DND-41 (cell line): ENCODE results near the gene SEPTIN10.

ENCODE experiments used
- EZH2 ChIP-seq: IDR thresholded peaks from 3 replicates; pipeline ENCODE4 v1.6.1; 2012; ENCODE audit warnings: borderline replicate concordance, low read depth, mild to moderate bottlenecking, moderate library complexity, low read length, inconsistent platforms; ENCODE audit not compliant: severe bottlenecking
- TF ChIP-seq, protein P1 (sequence below): IDR thresholded peaks from 2 replicates; pipeline ENCODE4 v1.5.1; 2012; ENCODE audit warnings: borderline replicate concordance, low read length, moderate library complexity, mild to moderate bottlenecking; ENCODE audit not compliant: poor library complexity, severe bottlenecking; ENCODE audit errors: extremely low read depth

DNA sequence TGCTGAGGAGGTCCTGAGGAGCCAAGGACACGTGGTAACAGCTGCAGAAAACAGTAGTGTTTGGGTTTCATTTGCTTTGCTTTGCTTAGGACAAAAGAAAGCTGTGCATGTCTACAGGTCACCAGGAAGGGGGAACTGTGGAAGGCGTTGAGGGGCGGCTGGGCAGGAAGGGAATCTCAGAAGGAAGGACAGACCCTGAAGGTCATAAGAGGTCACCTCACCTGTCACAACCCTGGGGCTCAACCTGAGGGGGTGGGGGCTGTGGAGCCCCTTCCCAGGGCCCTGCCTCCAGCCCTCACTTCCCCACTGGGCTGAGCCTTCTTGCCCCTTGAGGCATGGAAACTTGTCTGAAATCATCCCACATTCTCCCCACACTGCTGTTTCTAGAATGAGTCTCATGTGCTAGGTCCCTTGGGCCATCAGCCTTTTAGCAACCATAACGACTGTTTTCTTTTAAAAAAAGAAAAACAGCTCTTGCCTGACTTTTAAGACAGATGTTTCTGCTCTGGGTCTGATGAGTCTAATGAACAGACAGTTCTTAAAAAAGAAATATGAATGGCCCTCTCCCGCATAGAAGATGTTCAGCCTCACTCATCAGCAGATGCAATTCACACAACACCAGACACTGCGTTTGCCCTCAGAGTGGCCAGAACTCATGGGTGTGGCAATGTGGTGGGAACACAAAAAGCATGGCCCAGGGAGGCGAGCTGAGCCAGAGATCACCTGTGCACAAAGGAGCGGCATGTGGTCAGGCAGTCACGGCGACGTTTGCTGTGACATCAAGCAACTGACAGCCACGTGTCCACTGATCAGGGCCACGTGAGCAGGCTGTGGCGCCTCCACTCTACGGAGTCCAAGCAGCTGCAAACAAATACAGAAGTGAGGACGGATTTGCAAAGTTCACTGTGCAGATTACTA, 84.0 kb downstream of the SEPTIN10 start:
- TF ChIP-seq, protein P1, sequence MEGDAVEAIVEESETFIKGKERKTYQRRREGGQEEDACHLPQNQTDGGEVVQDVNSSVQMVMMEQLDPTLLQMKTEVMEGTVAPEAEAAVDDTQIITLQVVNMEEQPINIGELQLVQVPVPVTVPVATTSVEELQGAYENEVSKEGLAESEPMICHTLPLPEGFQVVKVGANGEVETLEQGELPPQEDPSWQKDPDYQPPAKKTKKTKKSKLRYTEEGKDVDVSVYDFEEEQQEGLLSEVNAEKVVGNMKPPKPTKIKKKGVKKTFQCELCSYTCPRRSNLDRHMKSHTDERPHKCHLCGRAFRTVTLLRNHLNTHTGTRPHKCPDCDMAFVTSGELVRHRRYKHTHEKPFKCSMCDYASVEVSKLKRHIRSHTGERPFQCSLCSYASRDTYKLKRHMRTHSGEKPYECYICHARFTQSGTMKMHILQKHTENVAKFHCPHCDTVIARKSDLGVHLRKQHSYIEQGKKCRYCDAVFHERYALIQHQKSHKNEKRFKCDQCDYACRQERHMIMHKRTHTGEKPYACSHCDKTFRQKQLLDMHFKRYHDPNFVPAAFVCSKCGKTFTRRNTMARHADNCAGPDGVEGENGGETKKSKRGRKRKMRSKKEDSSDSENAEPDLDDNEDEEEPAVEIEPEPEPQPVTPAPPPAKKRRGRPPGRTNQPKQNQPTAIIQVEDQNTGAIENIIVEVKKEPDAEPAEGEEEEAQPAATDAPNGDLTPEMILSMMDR, result no peak
- no peak for TF ChIP-seq EZH2
